Liver (tissue), 3 donors: ENCODE results near the gene SCTR.

ENCODE experiments used
- CTCF ChIP-seq: fragments of 150-350 bp; IDR thresholded peaks from 2 replicates; pipeline ENCODE4 v1.5.1; 2017; ENCODE audit warnings: improper control_type of control experiment, low read depth, low read length; ENCODE audit not compliant: missing input control
- HNF4A ChIP-seq, 2 donors: conservative IDR thresholded peaks; 2 replicates each; pipeline ENCODE4 v1.6.1; 2016; ENCODE audit warnings: antibody characterized with exemption in 2 of 2, mild to moderate bottlenecking in 2 of 2
- JUND ChIP-seq, 2 donors: IDR thresholded peaks; 2 replicates each; pipeline ENCODE4 v1.6.1; 2016; ENCODE audit warnings: antibody characterized with exemption in 2 of 2
- MAX ChIP-seq: IDR thresholded peaks from 2 replicates; pipeline ENCODE4 v1.6.1; 2016; ENCODE audit warnings: antibody characterized with exemption
- RAD21 ChIP-seq, 2 donors: IDR thresholded peaks; 2 replicates each; pipeline ENCODE4 v1.6.1; 2016; ENCODE audit warnings: antibody characterized with exemption in 2 of 2, mild to moderate bottlenecking in 2 of 2
- REST ChIP-seq: IDR thresholded peaks from 2 replicates; pipeline ENCODE4 v1.6.1; 2016; ENCODE audit warnings: antibody characterized with exemption, mild to moderate bottlenecking
- YY1 ChIP-seq: IDR thresholded peaks from 2 replicates; pipeline ENCODE4 v1.6.1; 2016; ENCODE audit warnings: antibody characterized with exemption, mild to moderate bottlenecking
- donor health status: healthy.
- donor health status: healthy.

GRCh38 chr2:119466373-119466772 lies 57.9 kb downstream of the SCTR start:
- TF ChIP-seq JUND (IDR thresholded peaks at IDR 0.05) (no peak), CTCF (no peak), YY1 (no peak), RAD21 (IDR thresholded peaks at IDR 0.05) (no peak), REST (no peak), MAX (no peak), HNF4A (conservative IDR thresholded peaks at IDR 0.05) (no peak)
